Activated CD4-positive, alpha-beta T cell treated with anti-CD3 and anti-CD28 coated beads for 1 hour (primary cell): Measurements from ENCODE around the gene ST7.

ENCODE experiments used
- DNase-seq: peaks from one replicate; pipeline ENCODE4 v3.0.0-alpha.2; 2020

The ST7 gene

DNA sequence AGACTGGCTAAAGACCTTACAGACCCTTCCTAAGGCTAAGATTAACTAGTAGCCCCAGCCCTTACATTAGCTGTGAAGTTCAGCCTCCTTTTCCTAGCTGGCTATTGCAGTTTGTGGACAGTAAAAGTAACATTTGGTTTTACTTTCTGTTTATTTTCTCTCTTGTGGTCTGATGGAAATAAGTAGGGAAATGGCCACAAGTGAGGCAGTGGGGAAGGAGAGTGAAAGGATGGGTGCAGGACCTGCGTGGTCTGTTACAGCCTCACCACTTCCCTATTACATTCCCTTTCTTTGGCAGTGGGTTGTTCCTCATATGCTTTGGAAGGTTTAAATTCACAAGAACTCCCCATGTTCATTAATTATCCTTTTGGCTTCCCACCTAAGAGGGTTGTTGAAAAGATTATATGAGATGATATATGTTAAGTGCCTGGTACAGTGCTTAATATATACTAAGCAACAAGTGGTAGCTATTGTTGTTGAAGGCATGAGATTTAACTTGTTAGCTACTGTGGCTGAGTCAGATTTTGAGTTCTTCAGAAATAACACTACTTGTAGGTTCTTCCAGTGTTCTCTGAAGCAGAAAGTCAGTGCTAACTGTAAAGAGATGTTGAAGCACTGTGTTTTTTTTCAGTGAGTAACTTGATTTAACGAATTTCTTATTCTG lies 181.7 kb downstream of the ST7 start:
- DNase-seq: no peak

DNA sequence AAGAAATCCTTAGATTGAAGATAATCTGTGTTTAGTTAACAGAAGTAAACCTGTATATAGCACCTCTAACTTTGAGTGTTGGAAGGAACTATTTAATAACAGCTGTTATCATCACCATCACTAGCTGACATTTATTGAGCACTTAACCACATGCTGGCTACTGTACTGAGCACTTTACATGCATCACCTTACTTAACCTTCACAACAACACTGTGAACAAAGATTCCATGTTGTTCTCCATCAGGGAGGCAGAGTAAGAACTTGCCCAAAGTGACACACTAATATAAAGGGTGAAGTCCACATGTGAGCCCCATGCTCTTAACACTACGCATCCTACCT lies 182.2 kb downstream of the ST7 start:
- no peak for DNase-seq

DNA sequence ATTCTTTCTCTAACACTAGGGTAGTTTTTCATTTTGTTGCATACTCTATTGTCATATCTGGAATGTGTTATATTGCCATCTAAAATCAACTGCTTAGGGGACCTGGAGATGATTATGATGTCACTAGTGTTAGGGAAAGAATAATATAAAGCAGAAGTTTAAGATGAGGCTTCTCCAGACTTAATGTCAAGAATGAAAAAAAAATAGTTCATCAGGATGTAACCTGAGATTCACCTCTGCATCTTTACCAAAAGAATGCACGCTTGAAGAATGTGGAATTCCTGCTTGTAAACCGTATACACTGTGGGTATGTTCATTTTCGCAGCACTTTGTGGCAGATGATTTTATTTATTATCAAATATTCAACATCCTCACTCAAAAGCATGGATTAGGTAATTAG lies 184.6 kb downstream of the ST7 start:
- DNase-seq: no peak

DNA sequence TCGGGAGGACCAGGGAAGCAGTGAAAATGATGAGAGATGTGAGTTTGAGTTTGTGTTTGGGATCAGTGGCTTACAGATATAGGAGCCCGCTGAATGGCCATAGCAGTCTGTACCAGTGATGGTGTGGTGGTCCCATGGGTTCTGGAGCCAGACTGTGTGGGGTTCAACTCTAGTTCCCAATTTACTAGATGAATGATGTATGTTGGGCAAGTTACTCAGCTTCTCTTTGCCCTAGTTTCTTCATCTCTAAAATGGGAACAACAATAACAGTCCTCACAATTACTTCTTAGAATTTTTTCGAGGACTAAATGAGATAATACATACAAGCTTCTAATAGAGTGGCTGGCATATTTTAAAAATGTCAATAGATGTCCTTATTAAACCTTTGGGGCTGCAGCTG lies 185.2 kb downstream of the ST7 start:
- DNase-seq: no peak

DNA sequence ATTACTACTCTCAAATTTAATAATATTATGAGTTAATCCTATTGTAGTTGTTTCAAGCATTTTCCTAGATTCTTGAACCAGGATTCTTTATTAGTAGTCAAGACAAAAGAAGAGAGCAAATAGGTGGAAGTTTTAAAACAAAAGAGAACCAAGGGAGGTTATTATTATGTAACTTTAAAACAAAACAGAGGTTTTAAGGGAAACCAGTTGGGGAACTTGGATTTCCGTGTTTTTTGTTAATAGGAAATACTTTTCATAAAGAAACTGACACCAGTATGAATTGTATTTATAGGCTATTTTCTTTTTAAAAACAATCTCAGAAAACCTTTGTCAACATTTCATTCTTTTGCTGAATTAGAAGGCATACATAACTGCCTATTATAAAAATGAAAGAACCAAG lies 185.7 kb downstream of the ST7 start:
- DNase-seq: no peak

DNA sequence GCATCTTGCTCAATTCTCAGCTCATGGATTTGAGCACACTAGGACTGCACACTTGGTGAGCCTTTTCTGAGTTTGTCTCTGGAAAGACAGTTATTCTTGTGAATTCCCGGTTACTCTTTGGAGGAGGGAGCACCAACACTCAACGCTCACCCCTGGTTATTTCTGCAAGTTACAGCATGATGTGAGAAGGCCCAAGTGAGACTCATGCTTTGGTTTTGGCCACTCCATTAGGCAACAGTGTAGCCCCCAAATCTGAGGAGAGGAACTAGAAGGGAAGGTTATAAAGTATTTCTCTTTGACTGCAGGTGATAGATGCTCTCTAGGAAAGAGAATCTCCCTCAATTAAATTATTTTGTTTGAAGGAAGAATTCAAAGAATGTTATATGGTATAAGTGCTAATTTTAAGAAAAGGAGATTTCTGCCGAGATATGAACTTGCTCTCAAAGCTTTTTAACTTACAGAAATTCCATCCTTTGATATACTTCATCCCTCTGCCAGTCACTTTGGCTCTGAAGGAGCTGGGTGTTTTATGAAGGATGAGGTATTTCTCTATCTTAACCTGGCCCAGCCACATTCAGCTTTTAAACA lies 186.2 kb downstream of the ST7 start:
- no peak for DNase-seq

DNA sequence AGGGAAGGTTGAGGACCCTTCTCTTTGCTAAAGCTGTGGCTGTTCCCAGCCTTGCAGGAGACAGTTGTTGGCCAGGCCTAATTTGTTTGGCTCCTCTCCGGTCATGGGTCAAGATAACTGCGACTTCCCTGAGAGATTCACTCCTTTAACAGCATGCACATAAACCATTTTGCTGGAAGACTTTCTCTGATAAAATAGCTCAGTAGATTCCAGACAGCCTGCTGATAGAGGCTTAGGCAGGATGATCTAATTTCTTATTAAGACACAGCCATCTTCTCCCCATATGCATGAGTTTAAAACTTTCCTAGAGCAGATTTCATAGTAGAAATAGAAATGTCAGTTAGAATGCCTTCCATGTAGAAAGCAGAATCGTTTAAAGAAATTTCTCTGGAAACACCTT lies 187.6 kb downstream of the ST7 start:
- DNase-seq: no peak

DNA sequence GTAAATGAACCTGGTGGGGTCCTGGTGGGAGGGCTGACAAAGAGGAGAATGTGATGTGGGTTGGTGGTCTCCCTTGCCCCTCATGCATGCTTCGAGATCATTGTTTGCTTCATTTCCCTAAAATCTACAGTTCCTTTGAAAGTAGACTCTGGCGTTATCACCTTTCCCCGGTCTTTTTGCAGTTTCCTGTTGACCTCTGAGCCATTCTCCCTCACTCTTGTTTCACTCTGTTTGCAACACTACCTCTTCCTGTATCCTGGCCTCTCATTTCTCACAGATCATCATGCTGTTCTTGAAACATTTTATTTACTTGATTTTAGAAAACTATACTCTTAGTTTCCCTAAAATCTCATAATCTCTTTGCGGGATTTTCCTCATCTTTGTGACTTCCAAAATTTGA lies 189.8 kb downstream of the ST7 start:
- DNase-seq: no peak

DNA sequence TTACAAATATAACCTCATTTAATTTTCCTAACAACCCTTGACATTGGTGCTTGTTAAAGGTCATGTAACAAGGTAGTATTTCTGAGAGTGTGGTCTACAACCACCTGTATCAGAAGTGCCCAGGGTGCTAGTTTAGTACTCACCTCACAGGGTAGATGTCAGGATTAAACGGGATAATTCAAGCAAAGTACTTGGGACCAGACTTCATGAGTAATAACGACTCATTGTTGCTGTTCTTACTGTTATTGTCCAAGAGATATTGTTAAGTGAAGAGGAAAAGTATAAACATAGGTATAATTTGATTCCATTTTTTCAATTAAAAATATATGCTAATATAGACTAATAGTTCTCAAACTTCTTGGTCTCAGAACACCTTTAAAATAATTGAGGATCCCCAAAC lies 190.3 kb downstream of the ST7 start:
- DNase-seq: no peak

DNA sequence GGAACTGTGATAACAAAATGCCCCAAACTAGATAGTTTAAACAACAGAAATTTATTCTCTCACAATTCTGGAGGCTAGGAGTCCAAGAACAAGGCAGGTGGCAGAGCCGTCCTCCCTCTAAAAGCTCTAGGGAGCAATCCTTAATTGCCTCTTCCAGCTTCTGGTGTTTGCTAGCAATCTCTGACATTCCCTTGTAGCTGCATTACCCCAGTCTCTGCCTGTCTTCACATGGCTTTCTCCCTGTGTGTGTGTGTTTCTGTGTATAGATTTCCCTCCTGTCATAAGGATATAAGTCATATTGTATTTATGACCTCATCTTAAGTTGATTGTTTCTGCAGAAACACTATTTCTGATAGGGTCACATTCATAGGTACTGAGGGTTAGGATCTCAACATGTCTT lies 192.0 kb downstream of the ST7 start:
- no peak for DNase-seq

DNA sequence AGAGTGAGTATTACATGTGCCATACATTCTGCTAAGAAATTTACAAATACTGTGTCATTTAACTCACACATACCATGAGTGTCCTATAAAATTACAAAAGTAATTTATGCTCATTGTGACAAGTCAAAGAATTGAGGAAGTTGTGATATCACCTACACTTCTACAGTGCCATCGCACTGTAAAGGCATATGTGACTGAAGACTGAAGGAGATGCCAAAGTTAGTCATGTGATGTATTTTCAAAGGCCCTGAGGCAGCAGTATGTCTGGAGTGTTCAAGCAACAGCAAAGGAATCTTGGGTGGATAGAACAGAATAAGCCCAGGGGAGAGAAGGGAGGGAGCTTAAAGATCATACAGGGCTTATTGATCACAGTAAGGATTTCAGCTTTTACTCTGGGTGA lies 192.8 kb downstream of the ST7 start:
- DNase-seq: no peak

DNA sequence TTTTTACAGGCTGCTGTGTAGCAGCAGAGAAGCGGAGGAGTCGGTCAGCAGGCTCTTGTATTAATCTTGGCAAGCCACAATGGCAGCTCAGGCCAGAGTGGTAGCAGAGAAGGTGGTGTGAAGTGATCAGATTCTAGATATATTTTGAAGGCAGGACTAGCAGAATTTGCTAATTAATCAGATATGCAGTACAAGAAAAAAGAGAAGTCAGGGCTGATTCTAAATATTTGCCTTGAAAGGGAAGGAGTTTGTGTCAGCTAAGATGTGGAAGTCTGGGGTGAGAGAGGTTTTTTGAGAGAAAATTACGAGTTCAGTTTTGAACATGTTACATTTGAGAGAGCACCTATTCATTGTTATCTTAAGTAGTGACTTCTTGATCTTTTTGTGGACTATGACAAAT lies 193.2 kb downstream of the ST7 start:
- DNase-seq: no peak

DNA sequence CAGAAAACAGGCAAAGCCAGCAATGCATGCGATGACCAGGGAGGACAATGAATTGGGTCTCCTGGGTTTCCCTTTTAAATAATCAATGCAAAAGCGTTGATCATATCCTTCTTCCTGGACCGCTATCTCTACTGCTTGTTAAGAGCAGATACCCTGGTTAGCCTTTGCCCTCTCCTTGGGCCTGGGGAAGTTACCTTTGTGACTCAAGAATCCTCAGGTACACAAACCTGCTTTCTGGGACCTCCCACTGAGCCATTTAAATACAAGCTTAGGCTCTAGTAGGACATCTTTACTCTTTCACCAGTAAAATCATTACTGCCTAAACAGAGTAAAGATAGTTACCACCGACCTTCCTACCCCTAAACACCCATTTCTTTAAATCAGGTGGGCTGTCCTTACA lies 195.7 kb downstream of the ST7 start:
- DNase-seq: no peak

DNA sequence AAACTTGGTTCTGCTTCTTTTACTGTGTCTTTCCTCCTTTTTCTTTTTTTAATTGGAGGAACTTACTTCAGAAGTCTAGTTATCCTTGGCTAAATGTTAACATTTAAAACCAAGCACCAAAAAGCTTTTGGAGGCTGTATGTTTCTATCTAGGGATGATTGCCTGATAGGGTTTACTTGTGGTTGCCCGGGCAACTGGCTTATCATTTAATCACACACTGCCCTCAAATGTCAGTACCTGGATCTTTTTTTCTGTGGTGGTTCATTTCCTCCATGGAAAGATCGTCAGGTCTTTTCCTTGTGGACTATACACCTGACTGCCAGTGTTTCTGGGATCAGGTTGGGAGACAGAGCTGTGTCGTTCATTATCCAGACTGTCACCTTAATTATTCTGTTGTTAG lies 196.4 kb downstream of the ST7 start:
- DNase-seq: no peak

DNA sequence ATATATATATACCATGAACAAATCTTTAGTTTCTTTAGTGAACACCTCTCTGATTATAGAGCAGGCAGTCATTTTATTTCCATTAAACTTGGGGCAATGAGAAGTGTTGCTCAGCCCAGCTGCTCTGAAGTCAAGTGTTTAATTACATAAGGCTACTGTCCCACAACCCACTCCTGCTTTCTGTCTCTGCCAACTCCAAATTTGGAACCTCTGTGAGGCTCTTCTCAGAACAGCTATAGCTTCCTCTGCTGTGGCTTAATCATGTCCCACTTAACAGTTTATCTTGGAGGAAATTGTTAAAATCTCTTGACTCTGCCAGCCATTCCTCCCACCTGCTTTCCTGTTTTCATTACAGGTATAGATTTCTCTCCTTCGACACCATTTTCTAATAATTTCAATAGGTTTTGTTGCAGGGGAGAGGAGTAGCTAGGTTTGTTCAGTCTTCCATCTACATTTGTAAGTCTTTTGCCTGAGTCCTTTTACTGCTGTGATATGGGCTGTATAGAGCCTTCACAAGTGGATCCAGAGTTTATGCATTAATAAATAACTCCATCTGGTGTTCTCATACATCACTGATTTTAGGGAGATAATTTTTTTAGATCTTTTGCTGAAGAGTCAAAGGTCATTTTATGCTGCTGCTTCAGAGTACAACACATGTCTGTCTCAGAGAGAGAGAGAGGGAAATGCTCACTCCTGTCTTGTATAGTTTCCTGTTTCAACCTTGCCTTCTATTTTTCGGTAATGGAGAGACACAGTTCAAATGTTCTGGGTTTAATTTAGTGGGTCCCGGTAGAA lies 199.1 kb downstream of the ST7 start:
- no peak for DNase-seq

DNA sequence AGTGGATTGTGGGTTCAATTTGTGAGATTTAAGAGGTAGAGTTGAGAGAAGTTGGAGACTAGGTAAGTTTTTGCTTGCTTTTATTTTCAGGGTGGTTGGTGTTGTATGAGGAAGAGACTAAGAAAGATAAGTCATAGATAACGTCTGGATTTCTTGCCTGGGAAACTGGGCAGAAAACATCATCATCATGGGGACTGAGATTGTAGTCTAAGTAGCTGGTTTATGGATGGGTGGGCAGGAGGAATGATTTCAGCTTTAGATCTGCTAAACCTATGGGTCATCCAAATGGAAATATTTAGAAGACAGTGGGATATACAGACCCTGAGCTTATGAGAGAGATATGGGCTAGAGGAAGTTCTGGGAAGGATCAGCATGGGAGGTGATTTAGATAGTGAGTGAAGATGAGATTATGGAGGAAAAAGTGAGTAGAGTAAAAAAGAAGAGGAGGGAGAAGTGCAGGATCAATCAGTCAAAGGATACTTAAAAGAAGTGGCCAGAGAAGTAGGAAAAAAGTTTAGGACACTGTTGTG lies 199.8 kb downstream of the ST7 start:
- DNase-seq: no peak

DNA sequence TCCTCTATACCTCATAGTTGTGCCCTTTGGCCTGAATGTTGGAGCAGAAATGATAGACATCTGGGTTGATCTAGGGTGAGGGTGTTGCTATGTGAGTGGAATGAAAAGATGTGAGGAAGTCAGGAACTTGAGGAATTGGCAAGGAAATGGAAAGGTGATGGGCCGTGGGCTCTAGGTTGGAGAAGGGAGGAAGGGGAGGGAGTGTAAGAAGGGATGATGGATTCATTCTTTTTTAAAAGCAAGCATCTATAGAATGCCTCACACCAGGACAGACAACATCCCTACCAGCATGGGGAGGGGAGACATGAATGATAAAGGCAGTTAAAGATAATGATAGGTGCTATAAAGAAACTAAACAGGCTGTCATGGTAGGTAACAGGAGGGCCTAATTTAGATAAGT lies 201.4 kb downstream of the ST7 start:
- no peak for DNase-seq

DNA sequence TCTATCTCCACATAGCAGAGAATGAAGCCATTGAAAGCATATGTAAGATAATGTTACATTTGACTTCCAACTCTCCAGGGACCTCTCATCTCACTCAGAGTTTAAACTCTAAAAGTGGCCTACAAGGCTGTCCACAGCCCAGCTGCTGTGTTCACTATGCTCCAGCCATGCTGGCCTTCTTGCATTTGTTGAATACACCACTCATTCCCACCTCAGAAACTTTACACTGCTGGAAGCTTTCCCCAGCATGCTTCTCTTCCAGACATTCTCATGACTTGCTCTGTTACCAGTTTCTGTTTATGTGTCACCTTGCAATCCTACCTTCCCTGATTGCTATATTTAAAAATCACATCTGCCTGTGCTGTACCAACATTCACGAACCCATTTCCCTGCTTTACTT lies 202.4 kb downstream of the ST7 start:
- DNase-seq: no peak

DNA sequence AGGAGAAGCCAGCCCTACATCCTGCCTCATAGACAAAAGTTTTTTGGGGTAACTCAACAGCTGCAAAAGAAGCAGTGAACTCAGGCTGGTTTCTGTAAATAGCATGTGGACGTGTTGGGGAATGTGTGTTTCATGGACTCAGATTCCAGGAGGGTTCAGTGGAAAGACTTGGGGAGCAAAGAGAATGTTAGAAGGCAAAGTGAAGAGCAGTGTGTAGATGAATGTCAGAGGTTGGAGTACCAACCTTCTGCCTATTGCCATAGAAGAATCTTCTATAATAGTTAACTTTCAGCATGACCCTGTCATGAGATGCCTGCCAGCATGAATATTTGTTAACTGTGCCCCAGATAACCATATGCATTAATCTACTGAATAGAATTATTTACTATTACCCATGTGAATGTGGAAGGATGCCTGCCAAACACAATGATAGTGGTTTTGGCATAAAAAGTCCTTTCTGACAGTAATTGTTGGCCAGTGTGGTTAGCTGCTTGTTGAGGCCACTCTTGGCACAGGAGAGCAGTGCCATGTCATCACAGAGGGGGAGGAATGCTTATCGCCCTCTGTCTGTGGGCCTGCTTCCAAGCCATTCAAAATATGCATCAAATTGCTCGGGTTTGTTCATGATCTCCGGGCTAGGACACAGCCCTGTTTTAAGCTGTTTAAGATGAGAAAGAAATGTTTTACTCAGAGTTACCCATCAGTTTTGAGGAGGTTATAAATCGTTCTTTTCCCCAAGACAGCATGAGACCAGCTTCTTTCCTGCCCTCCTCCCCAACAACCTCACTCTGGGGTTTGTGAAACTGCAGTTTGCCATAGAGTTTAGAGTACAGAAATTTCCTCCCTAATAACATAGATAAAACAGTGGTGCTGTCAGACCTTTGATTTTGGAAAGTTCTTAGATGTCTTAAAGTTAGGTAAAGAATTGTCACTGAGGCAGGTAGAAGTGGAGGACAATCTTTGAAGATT lies 204.2 kb downstream of the ST7 start:
- DNase-seq: no peak

DNA sequence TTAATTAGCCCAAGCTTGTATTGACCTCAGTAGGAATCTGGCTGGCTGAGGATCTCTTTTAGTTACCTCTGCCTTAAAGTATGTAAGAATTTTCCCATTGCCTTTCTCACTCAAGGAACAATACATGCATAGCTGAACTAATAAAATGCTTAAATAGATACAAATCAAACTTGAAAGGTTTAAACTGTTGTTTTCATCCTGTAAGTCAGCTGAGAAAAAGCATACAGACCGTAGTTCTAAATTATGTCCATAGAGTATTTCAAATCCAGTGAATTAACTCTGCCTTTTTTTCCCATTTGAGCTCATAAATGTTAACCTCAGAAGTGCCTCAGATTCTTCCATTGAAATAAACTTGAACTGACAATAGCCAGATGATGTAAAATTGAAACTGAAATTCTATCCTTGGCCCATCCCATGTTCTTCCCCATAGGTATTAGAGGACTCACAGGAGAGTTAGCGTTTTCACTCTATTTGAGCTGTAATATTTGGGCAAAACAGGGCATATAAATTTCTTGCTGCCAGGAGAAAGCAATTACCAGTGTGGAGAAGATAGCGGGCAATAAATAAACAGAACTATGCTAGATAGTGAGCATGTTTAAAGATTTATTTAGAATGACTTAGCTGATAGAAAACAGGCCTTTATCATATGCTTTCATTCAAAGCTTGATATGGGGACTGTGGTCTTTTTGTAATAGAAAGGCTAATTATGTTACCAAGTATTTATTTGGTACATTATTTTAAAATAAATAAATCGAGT lies 205.8 kb downstream of the ST7 start:
- DNase-seq: no peak

DNA sequence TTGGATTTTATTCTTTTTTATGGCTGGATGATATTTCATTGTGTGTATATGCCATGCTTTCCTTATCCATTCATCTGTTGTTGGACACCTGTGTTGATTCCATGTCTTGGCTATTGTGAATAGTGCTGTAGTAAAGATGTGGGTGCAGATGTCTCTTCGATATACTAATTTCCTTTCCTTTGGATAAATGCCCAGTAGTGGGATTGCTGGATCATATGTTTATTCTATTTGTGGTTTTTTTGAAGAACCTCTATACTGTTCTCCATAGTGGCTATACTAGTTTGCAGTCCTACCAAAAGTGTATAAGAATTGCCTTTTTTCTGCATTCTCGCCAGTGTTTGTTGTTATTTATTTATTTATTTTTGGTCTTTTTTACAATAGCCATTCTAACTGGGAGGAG lies 209.8 kb downstream of the ST7 start:
- DNase-seq: no peak

DNA sequence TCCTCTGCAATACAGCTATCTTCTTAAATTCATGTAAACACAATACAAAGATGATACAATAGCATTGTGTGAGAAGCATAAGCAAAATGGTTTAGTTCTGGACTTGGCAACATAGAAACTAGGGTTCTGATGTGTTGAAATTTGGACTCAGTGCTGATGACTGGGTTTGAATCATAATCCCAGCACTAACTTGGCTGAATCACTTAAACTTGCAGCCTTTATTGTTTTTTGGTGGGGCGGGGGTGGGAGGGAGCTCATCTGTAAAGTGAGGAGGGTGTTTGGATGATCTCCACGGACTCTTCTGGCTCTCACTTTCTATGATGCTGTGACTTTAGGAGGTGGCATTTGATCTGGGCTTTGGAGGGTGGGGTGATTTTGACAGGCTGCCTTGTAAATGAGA lies 211.3 kb downstream of the ST7 start:
- no peak for DNase-seq
